GM21737 (cell line): Measurements from ENCODE around the gene DNAH11.
"Not testable (repeated sequence)": the region's sequence is repeated elsewhere in the genome, so short reads cannot be mapped to it uniquely, and the experiment has no call there.

Experiments used
- ATAC-seq: cut with Tn5 transposase; IDR thresholded peaks from one replicate; pipeline ENCODE4 v1.9.1; 2021; ENCODE audit warnings: mild to moderate bottlenecking, moderate library complexity; ENCODE audit not compliant: unreplicated experiment

The DNAH11 gene, protein sequence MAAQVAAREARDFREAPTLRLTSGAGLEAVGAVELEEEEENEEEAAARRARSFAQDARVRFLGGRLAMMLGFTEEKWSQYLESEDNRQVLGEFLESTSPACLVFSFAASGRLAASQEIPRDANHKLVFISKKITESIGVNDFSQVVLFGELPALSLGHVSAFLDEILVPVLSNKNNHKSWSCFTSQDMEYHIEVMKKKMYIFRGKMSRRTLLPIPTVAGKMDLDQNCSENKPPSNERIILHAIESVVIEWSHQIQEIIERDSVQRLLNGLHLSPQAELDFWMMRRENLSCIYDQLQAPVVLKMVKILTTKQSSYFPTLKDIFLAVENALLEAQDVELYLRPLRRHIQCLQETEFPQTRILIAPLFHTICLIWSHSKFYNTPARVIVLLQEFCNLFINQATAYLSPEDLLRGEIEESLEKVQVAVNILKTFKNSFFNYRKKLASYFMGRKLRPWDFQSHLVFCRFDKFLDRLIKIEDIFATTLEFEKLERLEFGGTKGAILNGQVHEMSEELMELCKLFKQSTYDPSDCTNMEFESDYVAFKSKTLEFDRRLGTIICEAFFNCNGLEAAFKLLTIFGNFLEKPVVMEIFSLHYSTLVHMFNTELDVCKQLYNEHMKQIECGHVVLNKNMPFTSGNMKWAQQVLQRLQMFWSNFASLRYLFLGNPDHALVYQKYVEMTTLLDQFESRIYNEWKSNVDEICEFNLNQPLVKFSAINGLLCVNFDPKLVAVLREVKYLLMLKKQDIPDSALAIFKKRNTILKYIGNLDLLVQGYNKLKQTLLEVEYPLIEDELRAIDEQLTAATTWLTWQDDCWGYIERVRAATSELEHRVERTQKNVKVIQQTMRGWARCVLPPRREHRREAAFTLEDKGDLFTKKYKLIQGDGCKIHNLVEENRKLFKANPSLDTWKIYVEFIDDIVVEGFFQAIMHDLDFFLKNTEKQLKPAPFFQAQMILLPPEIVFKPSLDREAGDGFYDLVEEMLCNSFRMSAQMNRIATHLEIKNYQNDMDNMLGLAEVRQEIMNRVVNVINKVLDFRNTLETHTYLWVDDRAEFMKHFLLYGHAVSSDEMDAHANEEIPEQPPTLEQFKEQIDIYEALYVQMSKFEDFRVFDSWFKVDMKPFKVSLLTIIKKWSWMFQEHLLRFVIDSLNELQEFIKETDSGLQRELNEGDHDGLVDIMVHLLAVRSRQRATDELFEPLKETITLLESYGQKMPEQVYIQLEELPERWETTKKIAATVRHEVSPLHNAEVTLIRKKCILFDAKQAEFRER (N-terminal part only)

GRCh38 chr7:21542891-21543527, at the start of gene DNAH11:
TSS of gene DNAH11 (plus strand) at chr7:21543039. CDS start at chr7:21543246, 207 bp downstream.
- no peak for ATAC-seq

GRCh38 chr7:21495731-21496130, 47.1 kb upstream of the DNAH11 start:
- no peak for ATAC-seq

GRCh38 chr7:21497072-21497471, 45.8 kb upstream of the DNAH11 start:
- ATAC-seq, result no peak

DNA sequence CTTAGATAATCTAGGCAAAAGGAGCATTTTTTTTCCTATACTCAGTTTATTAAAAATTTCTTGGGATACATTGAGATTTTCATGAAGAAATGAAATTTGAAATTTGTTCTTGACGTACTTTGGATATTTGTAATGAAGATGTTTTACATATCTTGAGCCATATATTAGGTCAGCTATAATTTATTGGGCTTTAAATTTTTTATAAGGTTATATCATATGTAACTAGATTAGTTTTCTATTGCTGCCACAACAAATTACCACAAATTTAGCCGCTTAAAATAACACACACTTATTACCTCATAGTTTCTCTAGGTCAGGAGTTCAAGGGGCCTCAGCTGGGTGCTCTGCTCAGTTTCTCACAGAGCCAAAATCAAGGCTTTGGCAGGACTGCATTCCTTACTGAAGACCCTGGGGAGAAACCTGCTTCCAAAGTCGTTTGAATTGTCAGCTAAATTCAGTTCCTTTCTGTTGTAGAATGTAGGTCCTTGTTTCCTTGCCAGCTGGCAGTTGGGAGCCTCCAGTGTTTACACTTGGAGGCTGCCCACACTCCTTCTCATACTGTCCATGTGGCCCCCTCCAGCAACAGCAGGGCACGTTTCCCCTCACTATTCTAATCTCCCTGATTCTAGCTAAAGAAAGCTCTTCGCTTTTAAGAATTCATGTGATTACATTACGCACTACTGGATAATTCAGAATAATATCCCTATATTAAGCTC, 42.6 kb upstream of the DNAH11 start:
- no peak for ATAC-seq

GRCh38 chr7:21504021-21504420, 38.8 kb upstream of the DNAH11 start:
- no peak for ATAC-seq

DNA sequence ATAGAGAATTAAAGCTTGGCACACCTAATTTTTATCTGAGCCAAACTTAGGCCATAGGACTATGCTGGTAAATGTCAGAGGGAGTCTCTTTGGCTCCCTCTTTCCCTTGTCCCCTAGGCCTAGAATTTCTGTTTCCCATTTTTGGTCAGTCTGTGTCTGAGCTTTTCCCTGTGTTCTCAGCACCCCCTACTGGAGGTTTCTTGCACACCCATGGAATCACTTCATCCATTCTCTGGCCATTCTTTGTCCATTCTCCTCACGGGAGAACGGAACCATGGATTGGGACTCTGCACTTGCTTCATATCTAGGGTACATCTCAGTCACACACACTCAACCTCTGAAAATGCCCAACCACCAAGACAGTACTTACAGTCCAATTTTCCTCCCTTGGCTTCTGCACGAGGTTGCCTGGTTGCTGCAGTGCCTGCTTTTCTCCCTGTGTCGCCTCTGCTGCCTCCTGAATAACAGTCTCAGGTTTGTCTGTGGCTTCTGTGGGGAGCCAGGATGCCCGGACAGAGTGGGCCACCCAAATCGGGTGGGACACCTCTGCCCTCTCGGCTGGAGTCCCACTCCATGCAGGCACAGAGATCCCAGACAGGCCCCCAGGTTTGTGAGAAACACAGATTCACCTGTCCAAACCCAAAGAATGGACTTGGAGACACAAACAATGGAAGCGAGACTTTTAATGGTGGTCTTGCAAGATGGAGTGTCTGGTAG, 35.1 kb upstream of the DNAH11 start:
- no peak for ATAC-seq

GRCh38 chr7:21508538-21508937, 34.3 kb upstream of the DNAH11 start:
- no peak for ATAC-seq

DNA sequence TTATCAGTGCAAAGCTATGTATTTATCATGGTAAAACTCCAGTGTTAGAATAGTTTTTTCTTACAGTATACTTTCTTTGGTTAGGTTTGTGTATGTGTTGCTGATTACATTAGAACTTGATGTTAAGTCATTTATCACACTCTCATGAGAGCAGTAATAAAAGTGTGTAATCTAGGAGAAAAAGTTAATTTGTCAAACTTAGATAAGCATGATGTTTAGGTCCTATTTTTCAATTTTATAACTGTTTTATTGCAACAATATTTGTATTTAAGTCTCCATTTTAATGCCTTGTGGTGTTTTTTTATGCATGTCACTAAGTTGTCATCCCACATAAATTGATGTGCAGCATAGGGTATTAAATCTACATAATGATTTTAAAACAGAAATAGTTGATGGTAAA, 28.8 kb upstream of the DNAH11 start:
- ATAC-seq, result no peak

- ATAC-seq, result no peak
Measured at GRCh38 chr7:21524680-21525079, 18.2 kb upstream of the DNAH11 start.

DNA sequence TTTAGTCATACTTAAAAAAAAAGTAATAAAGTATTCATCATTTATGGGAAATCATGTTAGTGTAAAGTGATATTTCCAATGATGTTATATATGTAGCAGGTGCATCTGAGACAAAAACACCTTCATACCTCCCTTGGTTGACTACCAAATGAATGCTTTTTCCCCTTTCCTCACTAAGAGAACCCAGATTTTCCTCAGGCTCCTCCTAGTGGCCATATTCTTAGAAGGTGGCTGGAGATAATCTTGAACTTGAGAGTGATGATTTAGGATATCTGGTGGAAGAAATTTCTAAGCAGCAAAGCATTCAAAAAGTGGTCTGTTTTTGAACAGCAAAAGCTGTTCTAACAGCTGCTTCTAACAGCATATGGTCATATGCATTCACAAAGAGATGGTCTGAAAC, 16.8 kb upstream of the DNAH11 start:
- ATAC-seq, result no peak

- no peak for ATAC-seq
Measured at GRCh38 chr7:21526448-21526847, 16.4 kb upstream of the DNAH11 start.

- not testable (repeated sequence) for ATAC-seq
Measured at GRCh38 chr7:21532485-21532884, 10.4 kb upstream of the DNAH11 start.

DNA sequence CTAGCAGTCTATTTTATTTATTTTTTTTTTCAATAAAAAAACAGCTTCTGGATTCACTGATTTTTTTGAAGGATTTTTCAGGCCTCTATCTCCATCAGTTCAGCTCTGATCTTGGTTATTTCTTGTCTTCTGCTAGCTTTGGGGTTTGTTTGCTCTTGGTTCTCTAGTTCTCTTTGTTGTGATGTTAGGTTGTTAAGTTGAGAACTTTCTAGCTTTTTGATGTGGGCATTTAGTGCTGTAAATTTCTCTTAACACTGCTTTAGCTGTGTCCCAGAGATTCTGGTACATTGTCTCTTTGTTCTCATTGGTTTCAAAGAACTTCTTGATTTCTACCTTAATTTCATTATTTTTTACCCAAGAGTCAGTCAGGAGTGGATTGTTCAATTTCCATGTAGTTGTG, 9.2 kb upstream of the DNAH11 start:
- not testable (repeated sequence) for ATAC-seq

GRCh38 chr7:21536445-21537118, 6.3 kb upstream of the DNAH11 start:
- ATAC-seq, result not testable (repeated sequence)

DNA sequence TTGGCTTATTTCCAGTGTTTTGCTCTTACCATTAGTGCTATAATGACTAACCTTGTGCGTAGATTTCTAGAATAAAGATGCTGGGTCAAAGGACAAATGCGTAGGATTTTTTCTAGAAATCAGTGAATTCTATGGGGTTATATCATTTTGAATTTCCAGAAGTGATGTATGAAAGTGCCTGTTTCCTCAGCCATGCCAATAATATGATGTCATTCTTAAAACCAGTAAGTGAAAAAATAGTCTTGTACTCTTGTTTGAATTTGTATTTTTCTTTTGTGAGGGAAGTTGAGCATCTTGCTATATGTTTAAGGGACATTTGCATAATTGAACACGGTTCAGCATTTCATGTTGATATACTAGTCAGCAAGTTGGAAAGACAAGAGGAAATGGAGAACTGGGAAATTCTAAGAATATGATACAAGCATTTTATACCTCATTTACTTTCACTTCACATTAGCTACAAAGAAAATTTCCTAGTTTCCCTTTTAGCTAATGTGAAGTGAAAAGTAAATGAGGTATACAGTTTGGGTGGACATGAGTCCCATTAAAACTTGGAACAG, 3.8 kb upstream of the DNAH11 start:
- ATAC-seq, result no peak

GRCh38 chr7:21543528-21544302, 876 bp downstream of the DNAH11 start:
- no peak for ATAC-seq

GRCh38 chr7:21544303-21544656, 1.4 kb downstream of the DNAH11 start:
- no peak for ATAC-seq

DNA sequence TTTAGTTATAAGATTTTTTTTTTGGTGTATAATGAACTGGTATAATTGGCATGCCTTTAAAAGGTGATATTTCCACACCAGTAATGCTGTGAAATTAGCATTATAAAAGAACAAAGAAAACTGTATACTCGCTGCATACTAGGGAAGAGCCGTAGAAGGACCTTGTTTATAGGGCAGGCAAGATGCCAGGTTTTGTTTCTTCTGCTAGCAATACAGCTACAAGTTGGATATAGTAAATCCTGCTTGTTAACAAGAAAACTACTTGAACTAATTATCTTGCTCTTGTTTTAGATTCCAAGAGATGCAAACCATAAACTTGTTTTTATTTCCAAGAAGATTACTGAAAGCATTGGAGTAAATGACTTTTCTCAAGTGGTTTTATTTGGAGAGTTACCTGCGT, 1.9 kb downstream of the DNAH11 start:
- ATAC-seq, result no peak
